Chondrocyte (in vitro differentiated cells): Measurements from ENCODE around the gene PCSK4. TPM values are rescaled to one million over a fixed set of nuclear protein-coding genes. Genes with fewer than 3 reads are reported as not detected.

Experiments used
- DNase-seq: peaks from one replicate; pipeline ENCODE4 v3.0.0; 2021; ENCODE audit warnings: mixed read lengths, low spot score
- H3K27ac Mint-ChIP-seq: one replicate; pipeline ENCODE4 v1.8.0; 2021; ENCODE audit warnings: mild to moderate bottlenecking, moderate library complexity, mixed read lengths; ENCODE audit not compliant: unreplicated experiment
- H3K27me3 Mint-ChIP-seq: 2 replicates; pipeline ENCODE4 v1.8.0; 2021; ENCODE audit warnings: low read depth, mixed read lengths
- H3K36me3 Mint-ChIP-seq: 2 replicates; pipeline ENCODE4 v1.8.0; 2021; ENCODE audit warnings: low read depth, mixed read lengths
- H3K4me1 Mint-ChIP-seq: 2 replicates; pipeline ENCODE4 v1.8.0; 2021; ENCODE audit warnings: low read depth, mild to moderate bottlenecking, mixed read lengths
- H3K4me3 Mint-ChIP-seq: one replicate; pipeline ENCODE4 v1.8.0; 2021; ENCODE audit warnings: mild to moderate bottlenecking, moderate library complexity, mixed read lengths; ENCODE audit not compliant: unreplicated experiment
- H3K9me3 Mint-ChIP-seq: 2 replicates; pipeline ENCODE4 v1.8.0; 2021; ENCODE audit warnings: low read depth, mixed read lengths
- total RNA-seq: library from RNA; stranded (reverse); gene quantifications from 3 replicates; pipeline ENCODE4 v1.2.1, GENCODE V29; 2021
- TF ChIP-seq, protein P1 (sequence below): fragments of 200-600 bp; sonication (generic); IDR thresholded peaks from 2 replicates; pipeline ENCODE4 v1.5.0; 2021; ENCODE audit warnings: antibody characterized with exemption, mild to moderate bottlenecking, moderate library complexity

PCSK4 gene
- total RNA-seq, 1 donor from 2014 or later, result 3.9 TPM

DNA sequence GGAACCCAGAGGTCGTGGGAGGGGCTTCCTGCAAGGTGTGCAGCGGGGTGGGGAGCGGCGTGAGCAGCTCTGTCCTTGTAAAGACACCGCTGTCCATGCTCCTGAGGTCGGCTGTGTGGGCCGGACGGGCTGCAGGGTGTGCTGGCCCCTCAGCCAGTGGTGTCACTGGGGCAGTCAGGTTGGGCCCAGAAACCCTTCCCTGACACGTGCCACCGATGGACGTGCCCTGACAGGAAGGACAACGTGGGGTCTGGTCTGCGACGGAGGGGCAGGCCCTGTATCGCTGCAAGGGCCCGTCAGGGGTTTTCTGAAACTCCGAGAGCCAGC is 56.1 kb downstream of the PCSK4 start:
- no peaks in the 10 kb centered on the region for H3K9me3 Mint-ChIP-seq
- no peak overlapping the region for H3K27ac Mint-ChIP-seq
- H3K36me3 Mint-ChIP-seq, result peaks cover 5% of the 10 kb centered on the region
- peaks cover 6% of the 10 kb centered on the region for H3K4me1 Mint-ChIP-seq
- no peaks in the 10 kb centered on the region for H3K27me3 Mint-ChIP-seq
- TF ChIP-seq, protein P1, sequence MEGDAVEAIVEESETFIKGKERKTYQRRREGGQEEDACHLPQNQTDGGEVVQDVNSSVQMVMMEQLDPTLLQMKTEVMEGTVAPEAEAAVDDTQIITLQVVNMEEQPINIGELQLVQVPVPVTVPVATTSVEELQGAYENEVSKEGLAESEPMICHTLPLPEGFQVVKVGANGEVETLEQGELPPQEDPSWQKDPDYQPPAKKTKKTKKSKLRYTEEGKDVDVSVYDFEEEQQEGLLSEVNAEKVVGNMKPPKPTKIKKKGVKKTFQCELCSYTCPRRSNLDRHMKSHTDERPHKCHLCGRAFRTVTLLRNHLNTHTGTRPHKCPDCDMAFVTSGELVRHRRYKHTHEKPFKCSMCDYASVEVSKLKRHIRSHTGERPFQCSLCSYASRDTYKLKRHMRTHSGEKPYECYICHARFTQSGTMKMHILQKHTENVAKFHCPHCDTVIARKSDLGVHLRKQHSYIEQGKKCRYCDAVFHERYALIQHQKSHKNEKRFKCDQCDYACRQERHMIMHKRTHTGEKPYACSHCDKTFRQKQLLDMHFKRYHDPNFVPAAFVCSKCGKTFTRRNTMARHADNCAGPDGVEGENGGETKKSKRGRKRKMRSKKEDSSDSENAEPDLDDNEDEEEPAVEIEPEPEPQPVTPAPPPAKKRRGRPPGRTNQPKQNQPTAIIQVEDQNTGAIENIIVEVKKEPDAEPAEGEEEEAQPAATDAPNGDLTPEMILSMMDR, result no peak
- H3K4me3 Mint-ChIP-seq, result no peak overlapping the region
- no peak for DNase-seq

DNA sequence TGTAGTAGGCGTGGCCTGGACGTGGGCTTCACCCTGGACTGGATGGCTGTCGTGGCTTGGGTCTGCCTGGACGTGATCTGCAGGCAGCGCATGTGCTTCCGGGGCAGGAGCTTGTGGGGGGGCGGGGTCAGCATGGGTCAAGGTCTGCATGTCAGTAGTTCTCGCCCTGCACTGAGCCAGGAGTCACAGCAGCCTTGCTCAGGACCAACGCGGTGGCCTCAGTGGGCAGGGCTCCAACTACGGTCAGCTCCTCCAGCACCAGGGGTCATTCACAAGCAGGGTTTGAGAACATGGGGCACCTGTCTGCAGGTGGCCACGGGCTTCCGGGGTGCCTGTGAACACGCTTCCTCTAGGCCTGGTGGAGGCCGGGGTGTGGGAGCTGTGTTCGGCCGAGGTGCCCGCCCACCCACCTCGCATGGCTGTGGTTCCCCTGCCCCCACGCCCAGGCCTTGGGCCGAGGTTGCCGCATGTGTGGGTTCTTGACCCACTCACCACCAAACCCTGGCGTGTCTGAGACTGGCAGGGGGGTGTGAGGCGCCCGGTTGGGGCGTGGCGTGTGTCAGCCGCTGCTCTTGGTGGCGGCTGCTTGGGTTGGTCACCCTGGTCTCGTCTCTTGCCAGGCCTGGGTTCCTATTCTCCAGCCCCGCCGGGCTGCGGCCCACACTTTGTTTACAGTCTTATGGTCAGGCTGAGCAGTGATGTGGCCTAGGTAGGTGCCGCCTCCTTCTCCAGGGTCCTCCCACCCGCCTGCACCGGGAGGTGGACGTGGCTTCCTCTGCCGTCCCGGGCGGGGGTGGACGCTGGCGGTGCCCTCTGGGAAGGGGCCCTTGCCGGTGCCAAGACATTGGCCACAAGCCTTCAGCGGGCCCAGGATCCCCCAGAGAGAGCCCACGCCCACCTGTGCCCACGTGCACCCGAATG is 56.8 kb downstream of the PCSK4 start:
- Mint-ChIP-seq H3K9me3 (no peaks in the 10 kb centered on the region), H3K27me3 (no peaks in the 10 kb centered on the region), H3K4me1 (peaks cover 5% of the 10 kb centered on the region), H3K4me3 (no peak overlapping the region), H3K36me3 (peaks cover 5% of the 10 kb centered on the region), H3K27ac (no peak overlapping the region)
- TF ChIP-seq, protein P1, result no peak
- DNase-seq, result no peak

DNA sequence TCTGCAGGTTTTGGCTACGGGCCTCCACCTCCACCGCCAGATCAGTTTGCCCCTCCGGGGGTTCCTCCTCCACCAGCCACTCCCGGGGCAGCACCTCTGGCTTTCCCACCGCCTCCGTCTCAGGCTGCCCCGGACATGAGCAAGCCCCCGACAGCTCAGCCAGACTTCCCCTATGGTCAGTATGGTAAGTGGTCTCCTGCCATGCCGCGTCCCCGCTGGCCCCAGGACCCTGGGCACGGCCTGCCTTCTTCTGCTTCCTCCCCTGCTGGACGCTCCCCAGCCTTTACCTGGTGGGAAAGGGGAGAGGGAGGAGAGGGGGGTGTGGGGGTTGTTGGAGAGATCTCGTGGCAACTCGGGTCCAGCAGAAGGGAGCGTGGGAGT is 57.7 kb downstream of the PCSK4 start:
- H3K36me3 Mint-ChIP-seq, result peaks cover 5% of the 10 kb centered on the region
- H3K27me3 Mint-ChIP-seq, result no peaks in the 10 kb centered on the region
- H3K27ac Mint-ChIP-seq, result no peak overlapping the region
- H3K4me3 Mint-ChIP-seq, result no peak overlapping the region
- DNase-seq, result no peak
- TF ChIP-seq, protein P1, result no peak
- H3K9me3 Mint-ChIP-seq, result no peaks in the 10 kb centered on the region
- H3K4me1 Mint-ChIP-seq, result no peaks in the 10 kb centered on the region

DNA sequence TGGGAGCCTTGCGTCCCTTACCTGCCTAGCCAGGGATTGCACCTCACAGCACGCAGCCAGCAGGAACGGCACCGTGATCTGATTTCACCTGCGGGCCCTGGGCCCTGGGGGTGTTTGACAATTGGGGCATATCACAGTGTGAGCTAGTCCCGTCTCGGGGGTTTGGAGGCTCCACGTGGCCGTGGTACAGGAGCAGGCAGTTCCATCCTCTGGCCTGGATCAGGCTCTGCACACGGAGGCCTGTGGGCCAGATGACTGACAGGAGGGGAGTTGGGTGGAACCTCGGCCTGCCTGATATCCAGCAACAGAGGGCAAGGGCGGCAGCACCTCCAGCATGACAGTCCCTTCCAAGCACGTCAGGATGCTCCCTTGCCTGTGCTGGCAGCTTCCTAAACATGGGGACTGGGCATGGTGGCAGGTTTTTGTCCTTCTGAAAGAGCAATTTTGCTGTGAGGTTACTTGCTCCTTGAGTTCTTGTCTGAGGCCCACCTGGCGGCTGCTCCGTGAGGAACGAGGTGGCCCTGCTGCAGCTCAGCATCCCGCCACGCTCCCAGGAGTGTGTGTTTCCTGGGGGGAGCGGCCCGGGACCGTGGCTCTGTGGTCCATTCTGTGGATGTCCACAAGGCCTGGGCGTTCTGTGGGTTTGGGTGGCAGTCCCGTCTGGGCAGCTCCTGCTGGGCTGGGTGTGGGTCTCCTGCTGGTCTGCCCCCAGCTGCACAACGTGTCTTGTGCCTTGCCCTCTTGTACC is 58.2 kb downstream of the PCSK4 start:
- Mint-ChIP-seq H3K4me3 (no peak overlapping the region), H3K27me3 (no peaks in the 10 kb centered on the region), H3K27ac (no peak overlapping the region), H3K4me1 (no peaks in the 10 kb centered on the region), H3K36me3 (peaks cover 5% of the 10 kb centered on the region), H3K9me3 (no peaks in the 10 kb centered on the region)
- TF ChIP-seq, protein P1, result no peak
- no peak for DNase-seq

Other genes with a start within 250 kb of the PCSK4 start
- gene ATP5F1D, start 248.6 kb downstream of the PCSK4 start, total RNA-seq, result 110 to 125 TPM (median 122 TPM) in 3 replicates
- 64.5 to 75.3 TPM (median 68.3 TPM) in 3 replicates for gene MIDN, start 241.8 kb downstream of the PCSK4 start, total RNA-seq
- 295 to 320 TPM (median 303 TPM) in 3 replicates for gene CIRBP, start 221.0 kb downstream of the PCSK4 start, total RNA-seq
- gene FAM174C, start 214.8 kb downstream of the PCSK4 start, total RNA-seq, result 32.7 to 41.3 TPM (median 36.1 TPM) in 3 replicates
- 7.0 to 7.9 TPM (median 7.2 TPM) in 3 replicates for gene EFNA2, start 204.5 kb downstream of the PCSK4 start, total RNA-seq
- 57.3 to 66.1 TPM (median 57.8 TPM) in 3 replicates for gene NDUFS7, start 106.4 kb downstream of the PCSK4 start, total RNA-seq
- 30.1 to 34.3 TPM (median 32.5 TPM) in 3 replicates for gene GAMT, start 88.8 kb downstream of the PCSK4 start, total RNA-seq
- gene DAZAP1, start 82.8 kb downstream of the PCSK4 start, total RNA-seq, result 81.1 to 88.0 TPM (median 82.5 TPM) in 3 replicates
- 614 to 734 TPM (median 636 TPM) in 3 replicates for gene RPS15, start 52.0 kb downstream of the PCSK4 start, total RNA-seq
- 1.4 to 3.9 TPM (median 3.9 TPM) in 3 replicates for gene APC2, start 40.2 kb downstream of the PCSK4 start, total RNA-seq
- 23.3 to 24.7 TPM (median 24.2 TPM) in 3 replicates for gene C19orf25, start 11.1 kb downstream of the PCSK4 start, total RNA-seq
- 2.7 to 3.9 TPM (median 2.8 TPM) in 3 replicates for gene REEP6, start 831 bp upstream of the PCSK4 start, total RNA-seq
- 9.1 to 20.3 TPM (median 16.9 TPM) in 3 replicates for gene ADAMTSL5, start 22.7 kb upstream of the PCSK4 start, total RNA-seq
- 0.12 TPM in 1 of 3 replicates, not detected in the others for gene PLK5, start 33.7 kb upstream of the PCSK4 start, total RNA-seq
- gene MEX3D, start 78.0 kb upstream of the PCSK4 start, total RNA-seq, result 57.8 to 60.1 TPM (median 59.6 TPM) in 3 replicates
- 83.6 to 101 TPM (median 84.1 TPM) in 3 replicates for gene MBD3, start 102.5 kb upstream of the PCSK4 start, total RNA-seq
- 173 to 190 TPM (median 184 TPM) in 3 replicates for gene UQCR11, start 115.1 kb upstream of the PCSK4 start, total RNA-seq
- 130 to 154 TPM (median 153 TPM) in 3 replicates for gene TCF3, start 162.3 kb upstream of the PCSK4 start, total RNA-seq